DMS 273 (cell line): ENCODE data around the gene CES4A.
A peak's percentile ranks its signal among the peaks of the same experiment; 100 is the strongest.
"Not testable (repeated sequence)": the region's sequence is repeated elsewhere in the genome, so short reads cannot be mapped to it uniquely, and the experiment has no call there.

ENCODE experiments used
- DNase-seq: peaks from one replicate; lab custom pipeline; 2025; ENCODE audit not compliant: unreplicated experiment; lab: John Stamatoyannopoulos, UW

The CES4A gene

GRCh38 chr16:66955363-66956153 is 32.8 kb upstream of the CES4A start:
- not testable (repeated sequence) for DNase-seq

- not testable (repeated sequence) for DNase-seq
These were observed 32.3 kb upstream of the CES4A start for GRCh38 chr16:66956154-66956457.

- no peak for DNase-seq
These were observed 29.3 kb upstream of the CES4A start for GRCh38 chr16:66958857-66959703.

GRCh38 chr16:66959704-66960161 is 28.7 kb upstream of the CES4A start:
- DNase-seq = peak; percentile 95

- DNase-seq = no peak
These were observed 28.1 kb upstream of the CES4A start for GRCh38 chr16:66960270-66960669.

- peak; percentile 95 for DNase-seq
These were observed 27.2 kb upstream of the CES4A start, which contains the start of gene CES3 for GRCh38 chr16:66961065-66961744. Gene CES3, plus strand, starts transcription at chr16:66961266. Its CDS starts 42 bp downstream, at chr16:66961308.

- DNase-seq = peak; percentile 73
These were observed 26.5 kb upstream of the CES4A start for GRCh38 chr16:66961914-66962313.

GRCh38 chr16:66964049-66964448 is 24.3 kb upstream of the CES4A start:
- DNase-seq = no peak

- DNase-seq = no peak
These were observed 19.5 kb upstream of the CES4A start for GRCh38 chr16:66968847-66969246.

GRCh38 chr16:66970775-66971720 is 17.3 kb upstream of the CES4A start:
- no peak for DNase-seq

- DNase-seq = no peak
These were observed 15.4 kb upstream of the CES4A start for GRCh38 chr16:66972983-66973382.

- DNase-seq = no peak
These were observed 14.7 kb upstream of the CES4A start for GRCh38 chr16:66973716-66974115.

GRCh38 chr16:66974156-66974931 is 14.0 kb upstream of the CES4A start:
- not testable (repeated sequence) for DNase-seq

- DNase-seq = not testable (repeated sequence)
These were observed 13.5 kb upstream of the CES4A start for GRCh38 chr16:66974932-66975246.

- DNase-seq = no peak
These were observed 13.0 kb upstream of the CES4A start for GRCh38 chr16:66975302-66975893.

GRCh38 chr16:66976746-66977145 is 11.6 kb upstream of the CES4A start:
- no peak for DNase-seq

GRCh38 chr16:66977341-66978113 is 10.9 kb upstream of the CES4A start:
- DNase-seq = peak; percentile 94

- DNase-seq = peak; percentile 56
These were observed 9.2 kb upstream of the CES4A start for GRCh38 chr16:66979011-66979717.
